DMS79 treated with DMSO at 0.1 percent for 48 hours (cell line): ENCODE results near the gene BPIFA3.
"Not testable (repeated sequence)": the region's sequence is repeated elsewhere in the genome, so short reads cannot be mapped to it uniquely, and the experiment has no call there.

Experiments
- DNase-seq: peaks from one replicate; lab custom pipeline; 2025; lab: John Stamatoyannopoulos, UW

Gene BPIFA3

DNA sequence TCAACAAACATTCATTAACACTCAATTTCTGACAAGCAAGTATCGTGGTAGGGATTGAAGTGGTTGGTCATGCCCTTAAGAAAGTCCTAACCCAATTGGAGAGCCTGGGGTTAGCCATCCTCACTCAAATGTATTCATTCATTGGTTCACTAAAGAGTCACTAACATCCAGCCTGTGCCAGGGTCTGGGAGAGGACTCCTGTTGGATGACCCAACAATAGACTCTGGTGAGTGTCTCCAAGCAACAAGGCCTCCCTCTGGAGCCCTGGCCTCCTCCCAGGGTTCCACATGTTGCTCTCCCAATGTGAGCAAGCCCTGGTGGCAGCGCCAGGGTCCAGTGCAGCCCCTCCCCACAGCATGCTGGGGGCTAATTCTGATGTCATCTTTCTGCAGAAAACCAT lies at the start of gene BPIFA3:
BPIFA3 (plus strand) TSS at position 301 of the 400 bp plus-strand sequence. CDS start 185 bp downstream, outside the sequence.
- no peak for DNase-seq

DNA sequence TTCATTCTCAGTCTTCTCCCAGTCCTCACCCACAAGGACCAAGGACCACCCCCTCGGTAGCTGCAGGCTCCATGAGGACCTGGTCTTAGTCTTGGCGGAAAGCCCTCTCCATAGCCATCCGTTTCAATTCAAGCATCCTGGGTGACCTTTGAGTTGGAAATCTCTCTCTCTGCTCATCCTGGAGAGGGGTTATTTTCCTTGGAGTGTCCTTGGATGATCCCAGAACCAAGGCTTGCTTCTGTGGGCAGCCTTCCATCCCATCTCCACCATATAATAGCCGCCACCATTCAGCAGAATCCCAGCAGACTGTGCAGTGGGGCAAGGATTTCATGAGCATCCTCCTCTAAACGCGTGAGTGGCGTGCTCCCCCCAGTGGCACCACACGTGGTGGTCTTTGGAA lies 49.3 kb upstream of the BPIFA3 start, which contains the start of gene BPIFA2:
BPIFA2 (plus strand) TSS at position 301 of the 400 bp plus-strand sequence. CDS start 987 bp downstream, outside the sequence.
- no peak for DNase-seq

DNA sequence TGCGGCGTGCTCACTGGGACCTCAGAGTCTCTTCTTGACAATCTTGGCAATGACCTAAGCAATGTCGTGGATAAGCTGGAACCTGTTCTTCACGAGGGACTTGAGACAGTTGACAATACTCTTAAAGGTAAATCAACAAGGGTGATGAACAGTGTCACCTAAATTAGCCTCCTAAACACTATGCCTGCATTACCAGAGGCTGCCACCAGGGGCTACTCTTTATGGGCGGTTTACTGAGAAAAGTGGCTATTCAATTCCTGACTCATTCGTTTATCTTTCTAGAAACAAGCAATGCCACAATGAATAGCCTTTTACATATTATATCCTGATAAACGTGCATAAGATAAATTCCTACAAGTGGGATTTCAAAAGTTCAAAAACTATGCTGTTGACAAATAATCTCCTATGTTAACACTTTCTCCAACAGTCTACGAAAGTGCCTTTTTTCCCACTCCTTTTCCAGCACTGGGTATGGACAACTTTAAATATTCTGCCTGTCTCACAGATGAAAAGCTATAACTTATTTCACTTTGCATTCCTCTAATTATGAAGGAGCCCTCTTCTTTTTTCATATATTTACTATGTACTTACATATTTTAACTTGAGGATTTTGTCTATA lies 47.9 kb upstream of the BPIFA3 start:
- no peak for DNase-seq

DNA sequence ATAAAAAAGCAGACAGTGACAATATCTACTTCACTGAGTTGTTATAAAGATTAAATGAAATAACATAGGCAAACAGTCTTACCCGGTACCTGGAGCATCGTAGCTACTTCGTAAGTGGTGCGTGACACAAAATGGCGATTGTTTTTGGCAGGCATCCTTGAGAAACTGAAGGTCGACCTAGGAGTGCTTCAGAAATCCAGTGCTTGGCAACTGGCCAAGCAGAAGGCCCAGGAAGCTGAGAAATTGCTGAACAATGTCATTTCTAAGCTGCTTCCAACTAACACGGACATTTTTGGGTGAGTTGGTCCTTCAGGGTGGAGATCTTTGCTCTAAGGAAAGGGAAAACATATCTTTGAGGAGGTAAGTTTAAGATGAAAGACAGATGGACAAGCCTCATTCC lies 44.4 kb upstream of the BPIFA3 start:
- DNase-seq, result peak; percentile 80

DNA sequence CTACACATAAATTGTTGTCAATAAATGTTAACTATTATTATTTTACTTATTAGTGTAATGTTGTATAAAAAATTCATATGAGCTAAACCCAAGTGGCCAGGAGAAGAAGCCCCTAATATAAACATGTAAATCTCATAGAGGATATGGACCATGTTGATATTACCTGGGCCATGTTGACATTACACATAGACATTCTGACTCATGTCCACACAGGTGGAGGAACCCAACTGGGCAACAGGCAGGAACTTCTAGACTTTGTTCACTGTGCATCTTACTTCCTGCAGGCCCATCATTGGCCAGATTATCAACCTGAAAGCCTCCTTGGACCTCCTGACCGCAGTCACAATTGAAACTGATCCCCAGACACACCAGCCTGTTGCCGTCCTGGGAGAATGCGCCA lies 42.0 kb upstream of the BPIFA3 start:
- no peak for DNase-seq

DNA sequence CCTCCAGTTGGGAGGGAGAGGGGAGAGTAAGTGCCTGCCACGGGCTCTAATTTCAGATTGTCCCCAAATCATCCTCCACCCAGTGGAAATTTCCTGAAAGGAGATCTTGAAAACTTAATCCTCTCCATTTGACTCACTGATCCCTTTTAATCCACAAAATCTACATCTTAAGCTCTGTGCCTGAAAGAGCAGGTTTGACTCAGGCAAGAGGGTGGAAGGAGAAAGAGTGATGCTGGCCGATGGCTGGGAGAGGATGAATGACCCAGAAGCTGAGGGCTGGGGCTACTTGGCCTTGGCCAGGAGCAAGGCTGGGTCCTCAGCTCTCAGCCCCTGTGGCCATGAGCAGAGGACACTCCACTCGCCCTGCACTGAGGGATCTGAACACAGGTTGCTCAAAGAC lies 41.1 kb upstream of the BPIFA3 start:
- DNase-seq, result no peak

DNA sequence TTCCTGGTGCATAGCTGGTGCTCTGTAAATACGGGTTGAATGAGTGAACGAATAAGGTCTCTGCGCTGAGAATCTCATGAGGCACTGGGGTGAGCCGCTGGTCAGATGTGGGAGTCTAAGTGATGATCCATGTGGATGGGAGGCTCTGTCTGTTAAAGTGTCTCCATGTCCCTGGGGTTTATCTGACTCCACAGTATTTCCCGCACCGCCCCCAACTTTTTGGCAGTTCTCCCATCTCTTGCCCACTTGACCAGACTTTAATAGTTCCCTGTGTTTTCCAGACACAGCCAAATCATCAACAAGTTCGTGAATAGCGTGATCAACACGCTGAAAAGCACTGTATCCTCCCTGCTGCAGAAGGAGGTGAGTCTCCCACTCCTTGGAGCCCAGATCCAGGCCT lies 39.3 kb upstream of the BPIFA3 start:
- peak; percentile 11 for DNase-seq

DNA sequence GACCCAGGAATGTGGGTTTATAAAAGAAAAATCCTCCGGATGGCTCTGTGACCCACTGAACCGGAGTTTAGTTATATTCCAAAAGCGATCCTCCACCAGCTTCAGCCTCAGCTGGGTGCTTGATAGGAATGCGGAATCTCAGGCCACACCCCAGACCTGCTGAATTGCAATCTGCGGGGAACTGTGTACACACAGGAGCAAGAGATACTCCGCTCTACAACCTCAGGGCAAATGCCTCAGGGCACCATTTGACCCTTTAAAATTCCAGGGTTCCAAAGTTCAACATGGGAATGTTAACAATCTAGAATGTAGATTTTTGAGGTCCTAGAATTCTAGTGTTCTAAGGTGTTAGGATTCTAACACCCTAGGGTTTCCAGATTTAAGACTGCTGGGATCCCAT lies 38.4 kb upstream of the BPIFA3 start:
- DNase-seq, result no peak

DNA sequence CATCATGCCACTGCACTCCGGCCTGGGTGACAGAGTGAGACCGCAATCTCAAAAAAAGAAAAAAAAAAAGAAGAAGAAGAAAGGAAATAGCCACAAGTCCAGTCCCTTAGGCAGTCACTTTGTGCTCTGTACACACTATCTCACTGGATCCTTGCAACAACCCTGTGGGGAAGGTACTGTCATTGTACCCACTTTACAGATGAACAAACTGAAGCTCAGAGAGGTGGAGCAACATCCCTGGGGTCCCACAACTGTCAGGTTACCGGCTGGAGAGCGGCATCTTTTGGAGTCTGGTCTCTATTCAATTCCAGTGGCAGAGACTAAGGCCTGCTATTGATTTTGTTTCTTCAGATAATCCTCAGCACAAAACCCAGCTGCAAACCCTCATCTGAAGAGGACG lies 37.0 kb upstream of the BPIFA3 start:
- DNase-seq, result no peak

DNA sequence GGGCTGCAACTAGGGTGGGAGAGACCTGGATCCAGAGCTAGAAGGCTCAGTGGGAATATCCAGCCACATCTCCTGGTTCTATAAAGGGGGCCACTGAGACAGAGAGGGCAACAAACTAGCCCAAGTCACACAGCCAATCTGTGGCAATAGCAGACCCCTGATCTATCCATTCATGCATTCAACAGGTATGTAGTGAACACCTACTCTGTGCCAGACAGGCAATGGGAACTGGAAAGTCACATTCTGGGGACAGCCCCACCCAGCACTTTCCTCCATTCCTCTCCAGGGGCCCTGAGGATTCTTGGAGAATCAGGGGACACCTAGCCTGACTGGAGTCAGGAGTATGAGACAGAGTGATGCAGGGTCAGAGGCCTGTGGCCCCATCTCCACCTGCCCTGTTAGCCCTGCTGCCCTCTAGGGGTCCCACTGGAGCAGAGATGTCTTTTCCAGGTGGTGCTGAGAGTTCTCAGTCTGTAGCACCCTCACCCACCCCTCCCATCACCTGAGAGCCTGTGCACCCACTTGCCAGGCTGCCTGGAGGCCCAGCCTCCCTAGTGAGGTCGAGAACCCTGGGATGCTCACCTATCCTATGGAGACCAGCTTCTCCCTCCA lies 35.6 kb upstream of the BPIFA3 start:
- DNase-seq, result no peak

DNA sequence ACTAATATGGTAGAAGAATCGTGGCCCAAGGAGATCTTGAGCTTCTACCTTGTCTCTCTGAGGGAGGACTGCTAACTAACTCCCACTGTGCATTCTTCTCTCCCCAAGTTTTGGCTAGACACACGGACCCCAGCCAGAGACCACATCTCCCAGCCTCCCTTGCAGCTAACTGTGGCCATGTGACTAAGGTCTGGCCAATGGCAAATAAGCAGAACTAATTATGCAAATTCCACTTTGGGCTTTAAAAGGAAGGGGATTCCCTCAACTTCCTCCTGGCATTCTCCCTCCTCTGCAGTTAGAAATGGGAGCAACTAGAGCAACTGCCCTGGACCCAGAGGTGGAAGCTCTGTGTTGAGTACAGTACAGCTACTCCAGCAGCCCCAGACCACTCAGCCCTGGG lies 33.8 kb upstream of the BPIFA3 start:
- no peak for DNase-seq

DNA sequence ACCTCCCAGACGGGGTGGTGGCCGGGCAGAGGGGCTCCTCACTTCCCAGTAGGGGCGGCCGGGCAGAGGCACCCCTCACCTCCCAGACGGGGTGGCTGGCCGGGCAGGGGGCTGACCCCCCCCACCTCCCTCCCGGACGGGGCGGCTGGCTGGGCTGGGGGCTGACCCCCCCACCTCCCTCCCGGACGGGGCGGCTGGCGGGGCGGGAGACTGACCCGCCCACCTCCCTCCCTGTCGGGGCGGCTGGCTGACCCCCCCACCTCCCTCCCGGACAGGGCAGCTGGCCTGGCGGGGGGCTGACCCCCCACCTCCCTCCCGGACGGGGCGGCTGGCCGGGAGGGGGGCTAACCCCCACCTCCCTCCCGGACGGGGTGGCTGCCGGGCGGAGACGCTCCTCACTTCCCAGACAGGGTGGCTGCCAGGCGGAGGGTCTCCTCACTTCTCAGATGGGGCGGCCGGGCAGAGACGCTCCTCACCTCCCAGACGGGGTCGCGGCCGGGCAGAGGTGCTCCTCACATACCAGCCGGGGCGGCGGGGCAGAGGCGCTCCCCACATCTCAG lies 32.0 kb upstream of the BPIFA3 start:
- not testable (repeated sequence) for DNase-seq

DNA sequence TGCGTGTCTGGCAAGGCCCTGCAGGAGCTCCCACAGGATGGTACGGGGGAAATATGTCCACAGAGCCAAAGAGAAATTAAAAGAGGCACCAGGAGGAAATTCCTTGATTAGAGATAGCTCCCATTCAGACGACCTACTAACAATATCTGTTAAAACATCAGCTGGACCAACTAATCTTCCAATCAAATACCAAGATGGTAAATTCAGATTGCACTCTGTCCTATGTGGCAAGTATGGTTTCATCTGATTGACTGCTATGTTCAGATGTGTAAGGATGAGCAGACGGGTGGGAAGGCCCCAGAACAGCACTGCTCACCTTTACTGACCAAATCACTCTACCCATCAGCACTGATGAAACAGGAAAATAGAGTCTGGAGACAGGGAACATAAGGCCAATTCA lies 29.7 kb upstream of the BPIFA3 start:
- no peak for DNase-seq

DNA sequence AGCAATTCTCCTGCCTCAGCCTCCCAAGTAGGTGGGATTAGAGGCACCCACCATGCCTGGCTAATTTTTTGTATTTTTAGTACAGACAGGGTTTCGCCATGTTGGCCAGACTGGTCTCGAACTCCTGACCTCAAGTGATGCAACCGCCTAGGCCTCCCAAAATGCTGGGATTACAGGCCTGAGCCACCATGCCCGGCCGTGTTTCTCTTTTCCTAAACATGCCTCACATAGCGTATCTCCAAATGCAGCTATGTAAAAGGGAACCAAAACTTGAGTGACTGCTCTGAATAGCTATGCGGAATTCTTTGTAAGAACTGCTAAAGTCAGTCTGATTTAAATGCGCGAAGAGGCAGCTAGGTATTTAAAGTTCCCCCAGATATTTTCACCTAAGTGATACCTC lies 28.7 kb upstream of the BPIFA3 start:
- DNase-seq, result no peak

DNA sequence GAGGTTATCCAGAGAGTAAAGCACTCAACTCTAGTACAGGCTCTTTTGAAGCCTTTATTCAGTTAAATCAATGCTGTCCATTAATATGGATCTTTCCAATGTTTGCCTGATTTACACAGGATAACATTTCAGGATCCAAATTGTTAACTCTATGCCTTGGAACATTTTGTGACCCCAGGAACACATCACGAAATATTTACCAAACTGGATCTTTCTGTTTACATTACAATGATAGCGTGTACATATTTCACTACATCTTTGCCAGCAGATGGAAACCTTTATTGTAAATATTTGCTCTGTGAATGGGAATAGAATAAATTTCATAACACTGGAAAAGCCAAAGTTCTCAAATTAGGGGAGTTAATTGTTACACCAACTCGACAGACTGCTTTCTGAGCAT lies 25.7 kb upstream of the BPIFA3 start:
- no peak for DNase-seq

DNA sequence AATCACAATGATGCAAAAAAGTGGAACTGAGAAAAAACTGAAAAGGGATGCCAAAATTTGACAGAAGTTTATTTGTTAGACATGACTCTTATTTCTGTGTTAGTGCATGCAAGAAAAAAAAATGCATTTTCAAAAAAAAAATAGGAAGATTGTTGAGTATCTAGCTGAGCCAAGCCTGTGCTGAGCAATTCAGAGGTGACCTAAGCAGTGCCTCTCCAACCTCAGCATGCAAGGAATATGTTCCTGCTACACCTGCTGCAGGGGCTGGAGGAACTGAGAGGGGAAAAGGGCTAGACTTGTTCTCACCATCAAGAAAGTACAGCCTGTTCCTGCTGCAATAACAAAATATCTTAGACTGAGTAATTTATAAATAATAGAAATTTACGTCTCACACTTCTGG lies 25.2 kb upstream of the BPIFA3 start:
- no peak for DNase-seq

DNA sequence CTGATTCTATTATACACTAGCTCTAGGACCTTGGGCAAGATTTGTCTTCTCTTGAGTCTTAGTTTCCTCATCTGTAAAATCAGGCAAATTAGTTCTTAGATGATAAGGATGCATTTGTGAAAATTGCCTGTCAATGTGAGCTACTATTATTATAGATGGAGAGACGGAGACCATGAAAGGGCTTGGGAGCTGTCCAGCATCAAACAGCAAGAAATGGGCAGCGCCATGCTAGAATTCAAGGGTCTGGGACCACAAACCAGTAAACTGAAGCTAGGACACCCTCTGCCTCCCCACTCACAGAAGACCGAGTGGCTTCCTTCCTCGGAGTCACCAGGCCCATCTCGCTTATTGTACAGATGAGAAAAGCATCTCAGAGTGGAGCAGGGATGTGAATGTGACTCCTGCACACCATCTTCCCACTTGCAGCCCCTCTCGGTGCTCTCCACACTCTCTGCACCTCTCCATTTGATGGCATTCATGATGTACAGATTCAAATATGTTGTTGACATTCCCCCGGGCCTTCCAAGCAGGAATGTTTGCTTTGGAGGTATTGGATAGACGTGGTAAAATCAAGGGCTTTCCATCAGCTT lies 24.1 kb upstream of the BPIFA3 start:
- DNase-seq, result no peak

DNA sequence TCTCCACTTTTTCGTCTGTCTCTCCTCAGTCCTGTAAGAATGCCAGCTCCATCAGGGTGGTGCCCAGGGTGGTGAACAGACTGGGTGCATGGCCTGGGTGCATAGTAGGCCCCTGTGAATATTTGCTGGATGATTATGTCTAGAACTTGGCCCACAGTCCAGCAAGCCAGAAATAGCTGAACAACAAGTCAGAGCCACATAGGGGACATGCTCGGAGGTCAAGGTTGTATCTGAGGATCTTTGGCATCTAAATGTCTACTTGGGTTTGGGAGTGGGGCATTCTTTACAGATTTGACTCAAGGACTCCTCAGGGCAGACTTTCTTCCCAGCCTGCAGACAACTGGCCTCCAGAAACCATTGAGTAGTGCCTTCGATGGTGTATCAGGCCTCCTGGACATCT lies 18.1 kb upstream of the BPIFA3 start:
- no peak for DNase-seq

DNA sequence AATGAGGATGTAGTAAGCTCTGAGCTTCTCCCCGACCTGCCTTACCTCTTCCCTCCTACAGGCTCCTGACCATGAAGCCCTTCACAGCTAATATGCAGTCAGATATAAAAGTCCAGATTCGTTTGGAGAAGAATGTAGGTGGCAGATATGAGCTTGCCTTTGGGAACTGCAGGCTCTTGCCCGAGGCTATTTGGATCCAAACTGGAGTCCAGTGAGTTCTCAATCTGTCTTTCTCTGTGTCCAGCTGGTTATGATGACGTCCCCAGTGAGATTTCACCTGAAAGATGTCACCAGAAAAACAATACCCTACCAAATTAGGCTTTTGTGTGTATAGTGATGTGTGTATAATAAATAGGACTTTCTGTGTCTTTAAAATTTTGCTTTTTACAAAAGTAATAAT lies 14.7 kb upstream of the BPIFA3 start:
- DNase-seq, result no peak

DNA sequence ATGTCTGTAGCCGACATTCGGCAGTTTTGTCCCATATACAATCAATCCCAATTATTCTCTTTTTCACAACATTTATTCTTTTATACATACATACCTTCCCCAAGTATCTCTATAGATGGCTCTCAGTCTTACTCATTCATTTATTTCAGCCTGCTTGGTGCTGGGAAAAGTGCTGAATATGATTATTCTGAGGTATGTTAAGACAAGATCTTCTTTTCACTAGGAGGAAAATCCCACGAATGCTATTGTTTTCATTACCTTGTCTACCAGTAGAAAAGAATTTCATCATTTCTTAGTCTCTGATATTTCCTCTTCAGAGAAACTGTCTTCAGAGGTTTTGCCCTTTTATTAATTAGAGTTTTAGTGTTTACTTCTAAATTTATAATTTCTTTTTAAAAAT lies 13.7 kb upstream of the BPIFA3 start:
- DNase-seq, result no peak

DNA sequence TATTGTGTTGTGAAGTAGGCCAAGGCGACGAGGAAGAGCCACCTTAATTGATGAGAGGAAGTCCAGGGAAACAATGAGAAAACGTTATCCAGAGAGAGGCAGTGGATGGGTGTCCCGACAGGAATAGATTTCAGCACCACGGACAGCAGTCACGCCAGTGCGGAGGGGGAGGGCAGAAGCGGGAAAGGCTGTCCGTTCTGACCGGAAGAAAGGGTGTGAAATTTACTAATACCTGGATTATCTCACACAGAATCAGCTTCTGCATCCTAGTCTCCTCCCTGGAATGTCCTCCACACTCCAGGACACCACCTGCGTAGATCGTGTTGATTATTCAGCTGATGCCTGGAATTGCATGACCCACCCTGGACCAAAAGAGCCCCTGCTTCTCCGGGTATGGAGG lies 7.4 kb upstream of the BPIFA3 start:
- no peak for DNase-seq

DNA sequence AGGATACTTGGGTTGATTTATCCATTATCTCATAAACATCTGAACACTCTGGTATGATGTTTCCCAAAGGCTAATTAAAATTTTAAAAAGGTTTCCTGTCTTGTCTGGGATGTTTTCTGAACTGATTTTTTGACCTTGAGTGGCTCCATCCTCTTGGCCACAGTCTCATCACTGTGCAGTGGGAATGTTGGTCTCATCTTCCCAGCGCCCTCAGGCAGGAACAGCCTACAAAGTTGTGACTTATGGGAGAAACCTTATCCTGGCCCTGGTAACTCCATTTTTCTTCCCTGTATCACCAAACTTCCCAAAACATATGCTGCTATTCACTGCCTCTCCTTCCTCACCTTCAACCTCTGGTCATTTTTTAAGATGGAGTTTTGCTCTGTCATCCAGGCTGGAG lies 6.8 kb upstream of the BPIFA3 start:
- DNase-seq, result no peak

DNA sequence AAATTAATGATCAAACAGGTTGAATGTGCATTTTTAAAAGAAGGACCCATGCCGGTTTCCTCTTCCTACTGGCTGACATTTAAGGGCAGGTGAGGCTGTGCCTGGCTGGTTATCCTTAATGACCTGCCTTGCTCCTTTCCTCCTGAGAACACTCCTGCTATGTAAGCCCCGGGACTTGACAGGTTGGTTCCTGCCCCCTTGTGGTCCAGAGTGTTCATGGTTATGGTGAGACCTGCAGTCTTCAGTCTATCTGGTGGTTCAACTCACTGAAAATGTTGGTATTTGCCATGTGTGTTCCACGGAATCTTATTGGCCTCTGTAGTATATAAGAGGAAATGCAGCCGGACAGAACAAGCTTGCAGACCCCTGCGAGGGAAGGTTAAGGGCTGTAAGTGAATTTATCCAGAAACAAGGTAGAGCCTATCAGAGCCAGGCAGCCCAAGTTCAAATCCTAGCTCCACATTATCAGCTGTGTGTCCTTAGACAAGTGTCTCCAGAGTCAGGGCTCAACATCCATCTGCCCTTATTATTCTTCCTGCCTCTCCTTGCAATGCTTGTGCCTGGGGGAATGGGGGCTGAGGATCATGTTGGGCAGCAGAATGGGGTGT lies 5.2 kb upstream of the BPIFA3 start:
- peak; percentile 62 for DNase-seq
